Activated naive CD4-positive, alpha-beta T cell treated with anti-CD3 and anti-CD28 coated beads, Interleukin-2, amount 50 U/mL, for 24 hours (primary cell): ENCODE data around the gene CNP.
A peak's percentile ranks its signal among the peaks of the same experiment; 100 is the strongest.

Source experiments
- H3K27ac Mint-ChIP-seq: one replicate; pipeline ENCODE4 v1.8.0; 2021; ENCODE audit warnings: mild to moderate bottlenecking, mixed read lengths
- H3K27me3 Mint-ChIP-seq: one replicate; pipeline ENCODE4 v1.8.0; 2021; ENCODE audit warnings: mixed read lengths
- H3K36me3 Mint-ChIP-seq: one replicate; pipeline ENCODE4 v1.8.0; 2021; ENCODE audit warnings: mixed read lengths
- H3K4me1 Mint-ChIP-seq: one replicate; pipeline ENCODE4 v1.8.0; 2021; ENCODE audit warnings: mixed read lengths
- H3K4me3 Mint-ChIP-seq: one replicate; pipeline ENCODE4 v1.8.0; 2021; ENCODE audit warnings: mild to moderate bottlenecking, mixed read lengths
- H3K9me3 Mint-ChIP-seq: one replicate; pipeline ENCODE4 v1.8.0; 2021; ENCODE audit warnings: mixed read lengths

CNP gene

DNA sequence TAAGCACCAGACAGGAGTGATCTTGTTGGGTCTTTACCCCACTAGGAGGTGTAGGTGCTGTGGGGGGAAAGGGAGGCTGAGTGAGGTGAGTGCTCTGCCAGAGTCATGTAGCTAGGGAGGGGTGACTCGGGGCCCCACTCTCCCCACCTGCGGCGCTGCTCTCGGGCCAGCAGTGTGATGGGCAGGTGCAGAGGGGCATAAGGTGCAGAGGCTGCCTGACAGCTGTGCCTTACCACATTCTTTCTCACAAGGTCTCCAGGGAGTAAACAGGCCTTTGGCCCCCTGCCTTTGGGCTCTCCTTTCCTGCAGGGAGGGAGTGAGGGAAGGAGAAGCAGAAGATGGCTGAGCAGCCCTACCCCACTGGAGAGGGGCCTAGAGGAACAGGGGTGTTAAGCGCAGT lies 4.5 kb upstream of the CNP start:
- no peak overlapping the region for H3K27ac Mint-ChIP-seq
- no peak overlapping the region for H3K4me3 Mint-ChIP-seq
- no peaks in the 10 kb centered on the region for H3K9me3 Mint-ChIP-seq
- H3K36me3 Mint-ChIP-seq, result no peaks in the 10 kb centered on the region
- H3K27me3 Mint-ChIP-seq, result no peaks in the 10 kb centered on the region
- H3K4me1 Mint-ChIP-seq, result peaks cover 12% of the 10 kb centered on the region

DNA sequence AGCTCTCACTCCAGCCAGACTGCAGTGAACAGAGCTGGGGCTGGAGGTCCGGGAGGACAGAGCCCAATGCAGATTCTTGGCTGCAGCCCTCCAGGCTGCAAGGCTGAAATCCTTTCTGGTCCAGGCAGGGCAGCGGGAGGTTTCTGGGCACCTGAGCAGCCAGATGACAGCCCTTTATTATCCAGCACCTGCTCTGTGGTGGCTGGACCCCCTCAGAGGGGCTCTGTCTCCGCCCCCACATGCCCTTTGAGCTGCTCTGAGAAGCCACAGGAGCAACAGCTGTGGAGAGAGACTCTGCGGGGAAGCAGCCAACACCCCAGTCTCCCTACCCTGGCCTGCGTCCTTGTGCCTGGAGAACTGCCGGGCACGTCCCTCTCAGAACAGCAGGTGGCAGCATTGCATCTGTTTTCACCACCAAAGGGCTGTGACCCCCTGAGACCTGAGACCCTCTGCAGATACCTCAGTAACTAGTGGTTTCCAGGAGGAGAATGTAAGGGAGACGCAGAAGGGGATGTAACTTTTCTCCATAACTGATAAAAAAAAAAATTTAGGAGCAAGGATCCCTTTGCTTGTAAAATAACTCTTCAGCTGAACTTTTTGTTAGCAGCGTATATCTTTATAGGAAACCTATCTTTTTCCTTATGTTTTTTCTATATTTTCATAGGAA lies 3.7 kb upstream of the CNP start:
- Mint-ChIP-seq H3K9me3 (no peaks in the 10 kb centered on the region), H3K27me3 (no peaks in the 10 kb centered on the region), H3K4me3 (no peak overlapping the region), H3K27ac (no peak overlapping the region), H3K4me1 (peaks cover 16% of the 10 kb centered on the region), H3K36me3 (no peaks in the 10 kb centered on the region)

DNA sequence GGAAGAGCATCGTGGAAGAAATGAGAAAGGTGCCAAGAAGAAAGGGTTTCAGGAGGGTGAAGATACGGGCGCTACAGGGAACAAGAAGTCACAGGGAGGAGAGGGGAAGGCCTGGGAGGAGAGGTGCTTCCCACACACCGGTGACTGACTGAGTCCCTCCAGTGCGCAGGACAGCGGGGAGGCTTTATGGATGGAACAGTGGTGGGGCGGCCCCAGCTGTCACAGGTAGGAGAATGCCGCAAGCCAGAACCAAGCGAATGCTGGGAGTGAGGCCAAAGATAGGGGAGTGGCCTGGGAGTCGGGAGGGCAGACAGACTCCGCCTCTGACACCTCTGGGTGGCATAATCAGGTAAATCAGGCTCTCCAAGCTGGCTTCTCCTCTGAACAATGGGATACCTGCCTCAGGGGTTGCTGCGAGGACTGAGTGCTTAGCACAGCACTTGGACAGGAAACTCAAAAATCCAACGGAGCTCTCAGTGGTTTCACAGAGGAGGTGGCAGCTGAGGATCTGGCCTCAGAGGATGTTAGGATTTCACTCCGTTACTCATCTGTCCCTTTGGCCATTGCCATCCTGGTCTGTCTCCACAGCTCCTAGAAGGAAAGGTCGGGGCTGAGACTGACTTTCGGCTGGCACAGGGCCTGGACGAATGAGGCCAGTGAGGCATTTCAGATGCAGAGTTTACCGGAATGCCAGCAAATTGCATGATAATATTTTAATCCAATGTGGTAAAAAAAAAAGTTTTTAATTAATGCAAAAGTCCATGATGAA lies 717 bp upstream of the CNP start:
- Mint-ChIP-seq H3K4me3 (peak overlapping the region; percentile 87), H3K27me3 (no peaks in the 10 kb centered on the region), H3K27ac (peak overlapping the region; percentile 73), H3K9me3 (no peaks in the 10 kb centered on the region), H3K4me1 (peaks cover 37% of the 10 kb centered on the region), H3K36me3 (no peaks in the 10 kb centered on the region)

DNA sequence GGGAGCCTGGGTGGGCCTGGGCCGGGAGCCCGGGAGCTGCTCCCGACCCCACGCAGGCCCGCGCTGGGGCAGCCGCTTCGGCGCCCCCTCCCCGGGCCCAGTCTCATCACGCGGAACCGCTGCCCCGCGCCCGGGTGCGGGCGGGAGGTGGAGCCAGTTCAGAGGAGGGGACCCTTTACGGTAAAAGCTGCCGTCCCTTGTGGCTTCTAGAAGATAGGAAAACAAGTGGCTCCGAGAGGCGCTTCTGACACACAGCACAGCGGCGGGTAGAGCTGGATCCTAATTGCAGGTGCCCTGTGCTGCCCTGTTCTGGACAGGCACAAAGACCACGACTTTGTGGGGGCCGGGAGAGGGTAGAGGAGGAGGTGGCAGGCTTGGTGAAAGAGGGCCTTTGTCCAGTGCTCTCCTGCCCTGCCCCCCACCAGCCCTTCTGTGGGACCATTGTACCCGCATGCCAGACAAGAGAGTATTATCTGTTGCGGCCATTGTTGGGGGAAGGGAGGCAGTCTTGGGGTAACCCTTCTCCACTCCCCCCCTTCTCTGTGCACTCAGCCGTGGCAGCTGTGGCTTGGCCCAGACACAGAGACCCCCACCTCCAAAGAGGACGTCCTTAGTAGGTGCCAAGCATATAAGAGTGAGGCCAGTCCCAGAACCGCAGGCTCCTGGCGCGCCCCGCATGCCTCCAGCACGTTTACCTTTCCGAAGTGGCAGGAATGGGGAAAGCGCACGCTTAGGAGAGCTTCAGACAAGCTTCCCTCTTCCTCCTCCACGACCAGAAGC lies 736 bp downstream of the CNP start:
- H3K36me3 Mint-ChIP-seq, result no peaks in the 10 kb centered on the region
- H3K9me3 Mint-ChIP-seq, result no peaks in the 10 kb centered on the region
- H3K27ac Mint-ChIP-seq, result peak overlapping the region; percentile 84
- H3K4me1 Mint-ChIP-seq, result peaks cover 44% of the 10 kb centered on the region
- H3K27me3 Mint-ChIP-seq, result no peaks in the 10 kb centered on the region
- H3K4me3 Mint-ChIP-seq, result peak overlapping the region; percentile 87

DNA sequence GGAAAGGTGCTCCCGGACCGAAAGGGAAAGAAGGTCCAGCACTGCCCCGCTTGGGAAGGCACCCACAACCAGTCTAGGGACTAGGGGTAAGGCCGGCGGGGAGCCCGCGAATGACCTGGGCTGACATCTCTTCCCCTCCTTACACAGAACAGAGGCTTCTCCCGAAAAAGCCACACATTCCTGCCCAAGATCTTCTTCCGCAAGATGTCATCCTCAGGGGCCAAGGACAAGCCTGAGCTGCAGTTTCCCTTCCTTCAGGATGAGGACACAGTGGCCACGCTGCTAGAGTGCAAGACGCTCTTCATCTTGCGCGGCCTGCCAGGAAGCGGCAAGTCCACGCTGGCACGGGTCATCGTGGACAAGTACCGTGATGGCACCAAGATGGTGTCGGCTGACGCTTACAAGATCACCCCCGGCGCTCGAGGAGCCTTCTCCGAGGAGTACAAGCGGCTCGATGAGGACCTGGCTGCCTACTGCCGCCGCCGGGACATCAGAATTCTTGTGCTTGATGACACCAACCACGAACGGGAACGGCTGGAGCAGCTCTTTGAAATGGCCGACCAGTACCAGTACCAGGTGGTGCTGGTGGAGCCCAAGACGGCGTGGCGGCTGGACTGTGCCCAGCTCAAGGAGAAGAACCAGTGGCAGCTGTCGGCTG lies 1.5 kb downstream of the CNP start:
- Mint-ChIP-seq H3K36me3 (no peaks in the 10 kb centered on the region), H3K4me1 (peaks cover 48% of the 10 kb centered on the region), H3K9me3 (no peaks in the 10 kb centered on the region), H3K27me3 (no peaks in the 10 kb centered on the region), H3K27ac (peak overlapping the region; percentile 84), H3K4me3 (peak overlapping the region; percentile 87)

DNA sequence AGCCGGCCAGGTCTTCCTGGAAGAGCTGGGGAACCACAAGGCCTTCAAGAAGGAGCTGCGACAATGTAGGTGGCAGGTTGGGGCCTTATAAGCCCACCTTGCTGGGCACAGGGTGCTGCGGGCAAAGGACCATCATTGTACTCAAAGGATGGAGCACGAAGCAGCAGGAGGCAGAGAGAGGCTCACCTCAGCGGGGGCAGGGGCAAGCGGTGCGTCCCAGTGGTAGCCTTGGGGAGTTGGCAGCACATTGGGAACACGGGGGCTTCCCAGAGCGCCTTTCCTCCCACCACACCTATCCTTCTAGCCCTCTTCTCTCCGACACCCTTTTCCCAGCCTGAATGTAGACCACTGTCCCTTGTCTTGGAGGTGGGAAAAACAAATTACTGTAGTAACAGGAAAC lies 2.1 kb downstream of the CNP start:
- H3K27me3 Mint-ChIP-seq, result no peaks in the 10 kb centered on the region
- H3K4me3 Mint-ChIP-seq, result peak overlapping the region; percentile 17
- H3K36me3 Mint-ChIP-seq, result no peaks in the 10 kb centered on the region
- no peaks in the 10 kb centered on the region for H3K9me3 Mint-ChIP-seq
- H3K27ac Mint-ChIP-seq, result peak overlapping the region; percentile 81
- H3K4me1 Mint-ChIP-seq, result peaks cover 48% of the 10 kb centered on the region

DNA sequence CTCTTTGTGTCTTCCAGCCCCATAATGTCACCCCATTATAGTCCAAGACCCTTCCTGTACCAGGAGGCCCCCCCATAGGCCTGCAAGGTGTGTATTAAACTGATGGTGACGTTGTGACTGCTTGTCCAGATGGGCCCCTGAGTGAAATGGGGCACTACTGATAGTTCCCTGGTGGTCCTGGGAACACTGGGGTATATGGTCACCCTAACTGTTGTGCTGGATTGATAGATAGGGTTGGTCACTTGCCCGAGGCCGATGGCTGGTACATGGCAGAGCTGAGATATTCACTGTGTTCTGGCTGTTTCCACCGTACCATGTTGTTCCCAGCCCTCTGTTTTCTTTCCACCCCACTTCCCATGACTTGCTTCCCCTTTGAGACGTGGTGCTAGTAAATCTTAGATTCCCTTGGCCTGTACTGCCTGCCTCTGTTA lies 4.3 kb downstream of the CNP start:
- Mint-ChIP-seq H3K27ac (no peak overlapping the region), H3K36me3 (peaks cover 2% of the 10 kb centered on the region), H3K4me1 (peaks cover 36% of the 10 kb centered on the region), H3K9me3 (no peaks in the 10 kb centered on the region), H3K27me3 (no peaks in the 10 kb centered on the region), H3K4me3 (no peak overlapping the region)

DNA sequence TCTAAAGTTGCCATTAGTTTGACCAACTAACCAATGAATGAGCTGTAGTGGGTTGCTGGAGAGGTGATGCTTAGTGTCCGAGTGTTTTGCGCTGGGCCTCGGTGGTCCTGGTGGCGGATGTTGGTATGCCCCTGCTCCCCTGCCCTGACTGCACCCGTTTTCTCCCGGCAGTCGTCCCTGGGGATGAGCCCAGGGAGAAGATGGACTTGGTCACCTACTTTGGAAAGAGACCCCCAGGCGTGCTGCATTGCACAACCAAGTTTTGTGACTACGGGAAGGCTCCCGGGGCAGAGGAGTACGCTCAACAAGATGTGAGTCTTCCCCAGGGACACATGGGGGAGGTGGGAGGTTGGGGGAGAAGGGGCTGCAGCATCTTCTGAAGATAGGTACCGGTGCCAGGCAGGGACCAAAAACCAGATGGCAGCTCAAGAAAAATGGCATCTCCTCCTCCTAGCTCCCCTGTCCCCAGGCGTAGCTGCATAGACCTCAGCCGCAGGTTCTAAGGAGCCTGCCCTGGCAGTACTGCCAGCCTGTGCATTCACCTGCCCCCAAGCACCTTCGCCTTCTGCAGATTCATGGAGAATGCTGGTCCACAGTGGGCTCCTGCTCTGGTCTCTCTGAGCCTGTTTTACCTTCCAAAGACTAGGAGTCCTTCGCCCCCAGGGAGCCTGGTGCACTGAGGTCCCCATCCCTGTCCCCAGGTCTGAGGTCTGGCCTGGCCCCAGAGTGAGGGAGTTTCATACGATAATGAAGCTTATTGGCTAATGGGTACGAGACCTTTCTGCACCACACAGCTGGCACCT lies 5.3 kb downstream of the CNP start:
- Mint-ChIP-seq H3K4me3 (no peak overlapping the region), H3K9me3 (no peaks in the 10 kb centered on the region), H3K36me3 (peaks cover 2% of the 10 kb centered on the region), H3K4me1 (peaks cover 36% of the 10 kb centered on the region), H3K27ac (no peak overlapping the region), H3K27me3 (no peaks in the 10 kb centered on the region)

DNA sequence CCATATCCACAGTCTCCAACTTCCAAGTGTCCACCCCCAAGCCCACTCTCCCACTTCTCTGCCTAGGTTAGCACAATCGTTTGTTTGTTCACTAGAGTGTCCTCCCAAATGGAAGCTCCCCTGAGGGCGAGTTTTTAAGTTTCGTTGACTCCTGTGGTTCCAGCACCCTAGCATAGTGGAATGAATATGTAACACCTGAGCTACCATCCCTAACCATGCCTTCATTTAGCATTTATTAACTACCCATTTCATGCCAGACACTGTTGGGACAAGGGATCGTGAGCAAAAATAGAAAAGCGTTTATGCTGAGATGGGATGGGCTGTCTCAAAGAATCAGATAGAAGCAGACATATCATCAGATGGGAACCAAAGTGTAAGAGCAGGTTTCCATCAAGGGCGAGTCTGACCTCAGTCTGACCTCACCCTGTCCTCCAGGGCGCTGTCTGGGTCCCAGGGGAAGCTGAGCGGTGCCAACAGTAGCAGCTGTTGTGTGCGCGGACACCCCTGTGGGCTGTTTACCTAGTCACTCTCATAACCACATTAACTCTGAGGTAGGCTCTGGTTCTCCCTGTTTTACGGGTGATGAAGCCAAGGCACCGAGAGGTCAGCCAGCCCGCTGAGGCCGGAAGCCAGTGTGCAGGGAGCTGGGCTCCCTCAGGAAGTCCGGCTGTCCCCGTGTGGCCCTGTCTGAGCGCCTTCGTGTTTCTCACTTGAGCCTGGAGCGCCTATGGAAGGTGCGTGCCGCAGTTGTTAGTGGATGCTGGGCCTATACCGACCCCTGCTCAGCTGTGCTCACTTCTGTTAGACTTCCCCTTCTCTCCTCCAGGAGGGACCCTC lies 6.2 kb downstream of the CNP start:
- Mint-ChIP-seq H3K9me3 (no peaks in the 10 kb centered on the region), H3K36me3 (peaks cover 2% of the 10 kb centered on the region), H3K4me3 (no peak overlapping the region), H3K27me3 (no peaks in the 10 kb centered on the region), H3K27ac (no peak overlapping the region), H3K4me1 (peaks cover 33% of the 10 kb centered on the region)

DNA sequence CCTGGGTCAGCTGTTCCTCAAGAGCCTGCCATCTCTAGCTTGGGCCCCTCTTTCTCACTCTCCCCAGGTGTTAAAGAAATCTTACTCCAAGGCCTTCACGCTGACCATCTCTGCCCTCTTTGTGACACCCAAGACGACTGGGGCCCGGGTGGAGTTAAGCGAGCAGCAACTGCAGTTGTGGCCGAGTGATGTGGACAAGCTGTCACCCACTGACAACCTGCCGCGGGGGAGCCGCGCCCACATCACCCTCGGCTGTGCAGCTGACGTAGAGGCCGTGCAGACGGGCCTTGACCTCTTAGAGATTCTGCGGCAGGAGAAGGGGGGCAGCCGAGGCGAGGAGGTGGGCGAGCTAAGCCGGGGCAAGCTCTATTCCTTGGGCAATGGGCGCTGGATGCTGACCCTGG lies 6.8 kb downstream of the CNP start:
- Mint-ChIP-seq H3K36me3 (peaks cover 5% of the 10 kb centered on the region), H3K4me1 (peaks cover 29% of the 10 kb centered on the region), H3K27ac (no peak overlapping the region)

DNA sequence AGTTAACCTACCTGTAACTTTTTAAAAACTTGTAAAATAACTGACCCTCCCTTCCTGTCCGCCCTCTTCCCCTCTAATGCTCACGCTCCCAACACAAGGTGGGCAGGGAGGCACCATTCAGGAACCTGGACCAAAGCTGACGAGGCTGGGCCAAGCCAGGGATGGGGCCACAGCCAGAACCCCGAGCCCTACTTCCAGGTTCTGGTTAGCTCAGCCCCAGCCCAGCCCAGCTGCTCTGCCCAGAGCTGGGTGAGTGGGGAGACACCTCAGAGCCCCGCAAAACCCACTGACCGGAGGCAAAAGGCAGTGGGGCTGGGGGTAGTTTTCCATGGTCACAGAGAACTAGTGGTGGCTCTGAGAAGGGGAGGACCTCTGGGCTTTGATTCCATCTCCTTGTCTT lies 7.4 kb downstream of the CNP start:
- Mint-ChIP-seq H3K36me3 (peaks cover 5% of the 10 kb centered on the region), H3K4me3 (no peak overlapping the region), H3K27ac (peak overlapping the region; percentile 23), H3K4me1 (peaks cover 23% of the 10 kb centered on the region), H3K27me3 (no peaks in the 10 kb centered on the region), H3K9me3 (no peaks in the 10 kb centered on the region)

More for the DNA sequence above, 6.8 kb downstream of the CNP start:
- no peak overlapping the region for H3K4me3 Mint-ChIP-seq
- no peaks in the 10 kb centered on the region for H3K9me3 Mint-ChIP-seq
- H3K27me3 Mint-ChIP-seq, result no peaks in the 10 kb centered on the region

DNA sequence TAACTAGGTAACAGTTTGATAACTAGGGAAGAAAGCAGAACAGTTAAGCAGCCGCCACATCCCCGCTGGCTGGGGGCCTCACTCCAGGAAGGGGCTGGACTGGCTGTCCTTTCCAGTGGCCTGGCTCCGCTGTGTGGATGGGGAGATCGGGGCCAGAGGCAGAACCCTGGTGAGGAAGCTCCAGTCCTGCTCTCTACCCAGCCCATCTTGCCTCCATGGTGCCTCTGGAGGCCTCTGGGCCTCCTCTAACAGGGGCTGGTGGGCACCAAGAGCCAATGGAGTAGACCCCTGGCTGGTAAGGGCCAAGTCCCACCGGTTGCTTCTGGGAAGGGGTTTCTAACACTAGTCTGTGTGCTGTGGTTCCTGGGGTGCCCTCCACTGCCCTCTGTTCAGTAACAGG lies 8.1 kb downstream of the CNP start:
- H3K4me3 Mint-ChIP-seq, result no peak overlapping the region
- no peaks in the 10 kb centered on the region for H3K27me3 Mint-ChIP-seq
- peaks cover 5% of the 10 kb centered on the region for H3K36me3 Mint-ChIP-seq
- H3K4me1 Mint-ChIP-seq, result peaks cover 18% of the 10 kb centered on the region
- H3K27ac Mint-ChIP-seq, result no peak overlapping the region
- H3K9me3 Mint-ChIP-seq, result no peaks in the 10 kb centered on the region

DNA sequence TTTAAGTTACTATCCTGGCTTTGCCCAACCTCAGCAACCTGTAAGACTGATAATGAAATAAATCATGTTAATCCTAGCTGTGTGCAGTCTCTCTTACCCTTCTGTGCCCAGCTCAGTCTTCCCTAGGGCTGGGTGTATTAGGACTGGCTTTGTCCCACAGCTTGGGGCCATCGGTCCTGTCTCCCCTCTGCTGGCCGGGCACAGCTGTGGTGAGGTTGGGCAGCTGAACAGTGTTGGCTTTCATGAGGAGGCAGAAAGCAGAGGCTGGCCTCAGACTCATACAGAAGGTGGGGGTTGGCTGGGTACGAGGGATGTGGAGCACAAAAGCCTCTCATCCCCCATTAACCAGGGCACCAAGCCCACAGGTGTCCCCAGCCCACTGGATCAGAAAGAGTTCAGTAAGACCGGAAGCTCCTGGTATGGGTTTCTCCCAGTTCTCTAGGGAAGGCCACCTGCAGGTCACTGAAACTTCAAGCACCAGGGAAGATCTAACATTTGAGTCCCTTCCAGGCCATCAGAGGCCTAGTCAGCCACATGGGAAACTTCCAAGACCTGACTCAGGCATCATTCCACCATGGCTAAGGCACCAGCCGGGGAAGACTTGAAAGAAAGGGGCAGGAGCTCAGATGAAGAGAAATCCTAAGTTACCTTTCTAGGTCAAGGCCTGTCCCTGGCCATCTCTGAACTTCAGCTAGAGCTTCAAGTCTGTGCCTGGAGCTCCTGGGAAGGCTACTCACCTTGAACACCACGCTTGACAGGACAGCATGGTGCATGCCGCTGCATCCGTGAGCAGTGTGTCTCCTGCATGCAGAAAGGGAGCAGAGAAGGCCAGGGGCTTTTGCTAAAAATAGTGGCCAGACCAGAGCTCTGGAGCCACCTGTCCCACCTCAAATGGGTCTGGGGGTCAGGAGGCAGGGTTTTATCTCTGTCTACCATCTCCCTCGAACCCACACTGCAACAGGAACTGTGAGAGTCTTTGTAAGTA lies 8.8 kb downstream of the CNP start:
- peaks cover 16% of the 10 kb centered on the region for H3K4me1 Mint-ChIP-seq
- no peak overlapping the region for H3K4me3 Mint-ChIP-seq
- no peaks in the 10 kb centered on the region for H3K9me3 Mint-ChIP-seq
- no peak overlapping the region for H3K27ac Mint-ChIP-seq
- peaks cover 5% of the 10 kb centered on the region for H3K36me3 Mint-ChIP-seq
- H3K27me3 Mint-ChIP-seq, result no peaks in the 10 kb centered on the region
